A549 (cell line): ENCODE measurements around the gene PIP4K2A.

ENCODE experiments used
- CTCF ChIP-seq: fragments of >200 bp; sonication (Bioruptor Twin); formaldehyde crosslinking; IDR thresholded peaks from 3 replicates; pipeline ENCODE4 v1.5.1; 2016
- EP300 ChIP-seq, 2 experiments: fragments of >200 bp; sonication (Bioruptor Twin); formaldehyde crosslinking; IDR thresholded peaks; 2 replicates in 1 of 2; 3 replicates in 1 of 2; pipeline ENCODE4 v1.6.1; 2016 to 2017
- RAD21 ChIP-seq, 2 experiments: fragments of >200 bp in 1 of 2; sonication (Bioruptor Twin) in 1 of 2; formaldehyde crosslinking in 1 of 2; IDR thresholded peaks in 1 of 2; conservative IDR thresholded peaks in 1 of 2; 2 replicates in 1 of 2; 3 replicates in 1 of 2; pipeline ENCODE4 v1.6.1; 2012 to 2018; ENCODE audit warnings: inconsistent platforms in 1 of 2

- TF ChIP-seq EP300 (IDR thresholded peaks at IDR 0.05), result no peak
- no peak for TF ChIP-seq CTCF
- TF ChIP-seq RAD21 (conservative IDR thresholded peaks at IDR 0.05 in 1 of 2, IDR thresholded peaks at IDR 0.05 in 1 of 2), result no peak
Measured at GRCh38 chr10:22500656-22501340, 213.6 kb downstream of the PIP4K2A start.
